NCI-H187 (cell line): Measurements from ENCODE around the gene ADAP2.
"Not testable (repeated sequence)": the region's sequence is repeated elsewhere in the genome, so short reads cannot be mapped to it uniquely, and the experiment has no call there.

Experiments used
- DNase-seq, 2 experiments: peaks; one replicate each; lab custom pipeline; 2025; lab: John Stamatoyannopoulos, UW

ADAP2 gene

DNA sequence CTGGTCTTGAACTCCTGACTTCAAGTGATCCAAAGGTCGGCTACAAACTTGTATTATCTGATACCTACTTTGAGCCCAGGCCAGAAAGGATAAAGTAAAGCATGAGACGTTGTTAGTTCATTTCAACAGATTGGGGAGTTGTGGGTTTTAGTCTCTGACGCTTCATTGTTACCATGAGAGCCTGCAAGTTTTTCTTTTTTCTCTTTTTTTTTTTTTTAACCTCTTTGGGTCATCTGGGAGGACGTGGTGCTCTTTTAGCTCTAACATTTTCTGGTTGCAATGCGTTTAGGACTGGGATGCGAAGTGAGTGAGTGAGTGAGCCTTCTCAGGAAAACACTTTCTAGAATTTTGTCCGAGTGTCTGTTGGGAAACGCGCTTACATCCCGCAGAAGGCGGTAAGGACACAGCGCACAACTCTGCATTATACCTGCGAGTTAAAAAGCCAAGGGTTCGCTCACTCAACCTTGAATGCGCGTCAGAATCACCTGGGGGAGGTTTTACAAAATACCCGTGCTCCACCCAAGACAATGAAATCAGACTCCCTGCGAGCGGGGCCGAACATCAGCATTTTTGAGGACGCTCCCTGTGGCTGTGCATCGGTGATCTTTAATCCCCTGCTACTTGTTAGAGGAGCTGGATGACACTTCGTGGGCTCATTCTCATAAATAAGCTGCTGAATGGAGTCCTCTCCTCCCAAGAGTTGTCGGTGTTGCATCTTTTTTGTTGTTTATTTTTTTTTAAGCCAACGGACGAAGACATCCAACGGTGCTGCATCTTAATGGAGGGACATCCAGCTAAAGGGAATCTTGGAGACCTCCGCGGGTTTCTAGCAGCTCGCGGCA is 48.5 kb downstream of the ADAP2 start:
- DNase-seq: peak; percentile 38 to 47

- peak; percentile 38 to 57 for DNase-seq
Observed at GRCh38 chr17:30970831-30971567, 49.3 kb downstream of the ADAP2 start, which contains the start of gene RNF135. Gene RNF135 (plus strand): TSS chr17:30971039. CDS start chr17:30971074, 35 bp downstream.

- DNase-seq: no peak
Observed at GRCh38 chr17:30975042-30975820, 53.5 kb downstream of the ADAP2 start.

DNA sequence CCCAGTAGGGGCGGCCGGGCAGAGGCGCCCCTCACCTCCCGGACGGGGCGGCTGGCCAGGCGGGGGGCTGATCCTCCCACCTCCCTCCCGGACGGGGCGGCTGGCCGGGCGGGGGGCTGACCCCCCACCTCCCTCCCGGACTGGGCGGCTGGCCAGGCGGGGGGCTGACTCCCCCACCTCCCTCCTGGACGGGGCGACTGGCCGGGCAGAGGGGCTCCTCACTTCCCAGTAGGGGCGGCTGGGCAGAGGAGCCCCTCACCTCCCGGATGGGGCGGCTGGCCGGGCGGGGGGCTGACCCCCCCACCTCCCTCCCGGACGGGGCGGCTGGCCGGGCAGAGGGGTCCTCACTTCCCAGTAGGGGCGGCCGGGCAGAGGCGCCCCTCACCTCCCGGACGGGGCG is 58.2 kb downstream of the ADAP2 start:
- DNase-seq: not testable (repeated sequence)

GRCh38 chr17:30981531-30982519 is 60.1 kb downstream of the ADAP2 start:
- no peak for DNase-seq

DNA sequence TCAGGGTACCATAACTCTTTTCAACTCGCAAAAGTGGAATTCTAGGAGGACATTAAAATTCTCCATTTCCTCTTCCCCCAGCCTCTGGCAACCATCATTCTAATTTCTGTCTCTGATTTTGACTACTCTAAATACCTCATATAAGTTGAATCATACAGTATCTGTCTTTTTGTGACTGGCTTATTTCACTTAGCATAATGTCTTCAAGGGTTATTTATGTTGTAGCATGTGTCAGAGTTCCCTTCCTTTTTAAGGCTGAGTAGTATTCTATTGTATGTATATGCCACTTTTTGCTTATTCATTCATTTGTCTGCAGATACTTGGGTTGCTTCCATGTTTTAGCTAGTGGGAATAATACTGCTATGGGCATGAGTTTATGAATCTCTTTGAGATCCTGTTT is 61.1 kb downstream of the ADAP2 start:
- DNase-seq: no peak

DNA sequence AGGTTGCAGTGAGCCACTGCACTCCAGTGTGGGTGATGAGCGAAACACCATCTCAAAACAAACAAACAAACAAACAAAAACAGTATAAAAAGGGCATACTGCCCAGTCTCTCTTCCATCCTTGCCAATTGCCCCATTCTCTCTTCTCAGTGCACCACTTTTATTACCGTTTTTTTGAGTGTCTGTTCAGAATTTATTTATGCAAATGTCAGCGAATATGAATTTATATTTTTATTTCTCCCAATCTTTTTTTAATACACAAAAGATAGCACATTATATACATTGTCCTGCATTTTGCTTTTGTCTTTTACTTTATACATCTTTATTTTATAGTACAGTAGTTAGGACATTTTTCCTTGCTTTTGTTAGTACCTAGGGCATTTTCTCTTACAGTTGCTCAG is 68.7 kb downstream of the ADAP2 start:
- no peak for DNase-seq

DNA sequence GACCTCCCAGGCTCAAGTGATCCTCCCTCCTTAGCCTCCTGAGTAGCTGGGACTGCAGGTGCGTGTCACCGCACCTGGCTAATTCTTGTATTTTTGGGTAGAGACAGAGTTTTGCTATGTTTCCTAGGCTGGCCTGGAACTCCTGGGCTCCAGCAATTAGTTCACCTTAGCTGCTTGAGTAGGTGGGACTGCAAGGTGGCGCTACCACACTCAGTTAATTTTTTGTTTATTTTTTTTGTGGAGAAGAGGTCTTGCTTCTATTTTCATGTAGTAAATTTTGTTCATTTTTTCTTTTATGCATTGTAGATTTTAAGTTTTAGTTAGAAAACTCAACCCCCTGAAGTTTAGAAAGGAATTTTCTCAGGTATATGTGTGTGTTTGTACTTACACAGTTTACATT is 70.8 kb downstream of the ADAP2 start:
- no peak for DNase-seq

DNA sequence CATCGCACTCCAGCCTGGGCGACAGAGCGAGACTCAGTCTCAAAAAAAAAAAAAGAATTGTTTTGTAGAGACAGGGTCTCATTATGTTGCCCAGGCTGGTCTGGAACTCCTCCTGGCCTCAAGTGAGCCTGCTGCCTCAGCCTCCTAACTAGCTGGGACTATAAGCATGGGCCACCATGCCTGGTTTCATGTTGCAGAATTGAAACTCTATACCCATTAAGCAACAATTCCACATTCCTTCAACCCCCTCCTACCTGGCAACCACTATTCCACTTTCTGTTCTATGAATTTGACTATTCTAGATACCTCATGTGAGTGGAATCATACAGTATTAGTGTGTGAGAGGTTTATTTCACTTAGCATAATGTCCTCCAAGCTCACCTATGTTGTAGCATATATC is 73.6 kb downstream of the ADAP2 start:
- DNase-seq: no peak

DNA sequence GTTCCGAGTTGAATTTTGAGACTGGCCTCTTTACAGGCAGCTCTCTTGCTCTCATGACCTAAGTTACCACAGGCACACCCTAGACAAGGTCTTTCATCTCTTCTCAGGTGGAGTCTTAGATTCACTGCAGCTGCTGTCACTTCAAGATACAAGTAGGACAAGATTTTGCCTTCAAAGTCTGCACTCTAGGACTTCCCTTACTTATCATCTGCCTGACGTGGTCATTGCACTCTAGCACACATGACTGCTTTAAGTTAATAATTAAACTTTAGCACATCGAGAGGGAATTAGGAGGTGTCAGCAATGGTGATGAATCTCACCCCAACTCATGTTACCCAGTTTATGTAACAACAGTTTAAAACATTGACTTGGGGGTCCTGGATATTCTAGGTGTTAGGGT is 74.7 kb downstream of the ADAP2 start:
- no peak for DNase-seq

- no peak for DNase-seq
Observed at GRCh38 chr17:30997270-30997669, 75.5 kb downstream of the ADAP2 start.

DNA sequence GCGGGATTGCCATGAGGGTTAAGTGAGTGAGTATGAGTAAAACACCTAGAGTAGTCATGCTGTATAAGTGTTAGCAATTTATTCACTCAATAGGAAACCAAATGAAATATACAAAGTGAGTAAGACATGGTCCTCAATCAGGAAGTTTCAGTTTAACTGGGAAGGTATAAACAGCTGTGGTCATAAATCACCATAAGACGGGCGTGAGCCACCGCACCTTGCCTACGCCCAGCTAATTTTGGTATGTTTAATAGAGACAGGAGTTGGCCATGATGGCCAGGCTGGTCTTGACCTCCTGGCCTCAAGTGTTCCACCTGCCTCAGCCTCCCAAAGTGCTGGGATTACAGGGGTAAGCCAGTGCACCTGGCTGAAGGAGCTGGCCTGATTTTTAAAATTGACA is 76.1 kb downstream of the ADAP2 start:
- DNase-seq: no peak

DNA sequence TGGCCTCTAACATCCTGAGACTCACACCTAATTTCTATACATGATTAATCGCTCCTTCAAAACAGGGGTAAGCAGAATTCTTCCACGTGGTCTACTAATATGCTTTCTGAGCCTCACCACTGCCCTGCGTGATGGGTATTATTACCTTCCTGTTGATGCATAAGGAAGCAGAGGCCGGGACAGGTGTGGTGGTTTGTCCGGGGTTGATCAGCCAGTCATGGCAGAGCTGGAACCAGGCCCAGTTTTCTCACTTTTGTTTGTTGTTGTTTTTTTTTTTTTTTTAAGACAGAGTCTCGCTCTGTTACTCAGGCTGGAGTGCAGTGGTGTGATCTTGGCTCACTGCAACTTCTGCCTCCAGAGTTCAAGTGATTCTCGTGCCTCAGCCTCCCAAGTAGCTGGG is 80.3 kb downstream of the ADAP2 start:
- DNase-seq: no peak

- DNase-seq: no peak
Observed at GRCh38 chr17:31003225-31003866, 81.6 kb downstream of the ADAP2 start.

- DNase-seq: no peak
Observed at GRCh38 chr17:31004160-31004559, 82.4 kb downstream of the ADAP2 start.

- no peak for DNase-seq
Observed at GRCh38 chr17:31007695-31008373, 86.1 kb downstream of the ADAP2 start.

- DNase-seq: peak; percentile 8 to 17
Observed at GRCh38 chr17:31008374-31009041, 86.8 kb downstream of the ADAP2 start.
